Esophagus squamous epithelium (tissue), 5 donors: Measurements from ENCODE around the gene AUTS2. TPM values are rescaled to one million over a fixed set of nuclear protein-coding genes. Genes with fewer than 3 reads are reported as not detected.

Experiments used
- DNase-seq: peaks from one replicate; lab custom pipeline; 2025; lab: John Stamatoyannopoulos, UW
- H3K27ac ChIP-seq, 4 donors: fragments of 200-600 bp; sonication (generic); one replicate each; pipeline ENCODE4 v1.5.1; 2016 to 2019; ENCODE audit warnings: mild to moderate bottlenecking in 1 of 4
- H3K27me3 ChIP-seq, 4 donors: fragments of 200-600 bp; sonication (generic); 1 replicate in 3 of 4; 2 replicates in 1 of 4; pipeline versions ENCODE4 v1.5.1 to v1.6.0; 2017 to 2021; ENCODE audit warnings: antibody characterized with exemption in 1 of 4
- H3K36me3 ChIP-seq, 3 donors: fragments of 200-600 bp; sonication (generic); one replicate each; pipeline ENCODE4 v1.5.1; 2016 to 2019
- H3K4me1 ChIP-seq, 3 donors: fragments of 200-600 bp; sonication (generic); one replicate each; pipeline ENCODE4 v1.5.1; 2017 to 2019
- H3K4me3 ChIP-seq, 4 donors: fragments of 200-600 bp; sonication (generic); 1 replicate in 3 of 4; 2 replicates in 1 of 4; pipeline ENCODE4 v1.5.1; 2016 to 2019; ENCODE audit warnings: mild to moderate bottlenecking in 2 of 4, moderate library complexity in 1 of 4
- H3K9me3 ChIP-seq, 3 donors: fragments of 200-600 bp; sonication (generic); one replicate each; pipeline ENCODE4 v1.5.1; 2016 to 2019
- CTCF ChIP-seq, 6 experiments: fragments of 450-650 bp in 4 of 6; fragments of 200-600 bp in 2 of 6; sonication (generic) in 2 of 6; IDR thresholded peaks; one replicate each; pipeline ENCODE4 v1.5.1; 2016 to 2019; ENCODE audit warnings: antibody characterized with exemption in 6 of 6, mild to moderate bottlenecking in 4 of 6, moderate library complexity in 4 of 6
- POLR2A ChIP-seq, 4 donors: fragments of 450-650 bp; IDR thresholded peaks; one replicate each; pipeline ENCODE4 v1.6.1; 2017; ENCODE audit warnings: antibody characterized with exemption in 4 of 4, mild to moderate bottlenecking in 4 of 4, moderate library complexity in 3 of 4
- WGBS, 2 donors: methylation state at CpG; one replicate each; pipeline ENCODE4 v1.1.5; 2018; 5-methylcytosine and 5-hydroxymethylcytosine counted together
- intact Hi-C: fragments of 100-400 bp; cut with DNase I; formaldehyde crosslinking; loops from one replicate; pipeline ENCODE4 v1.15.0; 2022
- total RNA-seq, 4 donors: library from RNA; depleted of rRNA; stranded (reverse); fragments of >200 nt; gene quantifications; one replicate each; pipeline ENCODE4 v1.1.0, GENCODE V29; 2016
- donor health status: DM: yes; HTN: yes; CAD: no.

AUTS2 gene
- total RNA-seq, 4 donors from 2014 or later: 9.5 to 36.2 (median 23.0) TPM

- 90 to 100% methylated on average over 1 of the region's 1 CpG for WGBS, 2 donors
- Histone ChIP-seq H3K27me3 (no peaks in the 10 kb centered on the region), H3K9me3 (peaks cover 0 to 12% (median 0%) of the 10 kb centered on the region in 3 donors), H3K4me1 (no peaks in the 10 kb centered on the region), H3K27ac (no peak overlapping the region), H3K36me3 (no peaks in the 10 kb centered on the region), H3K4me3 (no peak overlapping the region)
- no peak for DNase-seq
- TF ChIP-seq CTCF (IDR thresholded peaks at IDR 0.05): no peak
- TF ChIP-seq POLR2A (IDR thresholded peaks at IDR 0.05): no peak
- intact Hi-C loops: no loop called here
These were observed 310.2 kb downstream of the AUTS2 start for GRCh38 chr7:69908454-69908853.

- Histone ChIP-seq H3K36me3 (no peaks in the 10 kb centered on the region), H3K27me3 (no peaks in the 10 kb centered on the region), H3K4me1 (no peaks in the 10 kb centered on the region), H3K4me3 (no peak overlapping the region), H3K27ac (no peak overlapping the region), H3K9me3 (peaks cover 0 to 12% (median 0%) of the 10 kb centered on the region in 3 donors)
- WGBS, 2 donors: 65 to 90% methylated on average over 3 of the region's 3 CpGs
- no peak for TF ChIP-seq POLR2A (IDR thresholded peaks at IDR 0.05)
- TF ChIP-seq CTCF (IDR thresholded peaks at IDR 0.05): no peak
- DNase-seq: no peak
- intact Hi-C loops: no loop called here
These were observed 311.9 kb downstream of the AUTS2 start for GRCh38 chr7:69910150-69910549.

GRCh38 chr7:69911337-69911736 is 313.1 kb downstream of the AUTS2 start:
- H3K4me1 ChIP-seq: no peaks in the 10 kb centered on the region
- no peak overlapping the region for H3K4me3 ChIP-seq
- no peaks in the 10 kb centered on the region for H3K27me3 ChIP-seq
- TF ChIP-seq POLR2A (IDR thresholded peaks at IDR 0.05) (no peak), CTCF (IDR thresholded peaks at IDR 0.05) (no peak)
- H3K36me3 ChIP-seq: no peaks in the 10 kb centered on the region
- intact Hi-C loops: no loop called here
- DNase-seq: no peak
- 91 to 100% methylated on average over 2 to 6 of the region's 8 CpGs for WGBS, 2 donors
- H3K27ac ChIP-seq: no peak overlapping the region
- H3K9me3 ChIP-seq: peaks cover 0 to 12% (median 0%) of the 10 kb centered on the region in 3 donors

- TF ChIP-seq CTCF (IDR thresholded peaks at IDR 0.05) (no peak), POLR2A (IDR thresholded peaks at IDR 0.05) (no peak)
- DNase-seq: no peak
- no CpG with 5 or more reads among the region's 6 CpGs for WGBS, 2 donors
These were observed 313.9 kb downstream of the AUTS2 start for GRCh38 chr7:69912141-69912540.

GRCh38 chr7:69912846-69913245 is 314.6 kb downstream of the AUTS2 start:
- no peaks in the 10 kb centered on the region for H3K27me3 ChIP-seq
- TF ChIP-seq POLR2A (IDR thresholded peaks at IDR 0.05) (no peak), CTCF (IDR thresholded peaks at IDR 0.05) (no peak)
- no peaks in the 10 kb centered on the region for H3K4me1 ChIP-seq
- no peak overlapping the region for H3K27ac ChIP-seq
- H3K4me3 ChIP-seq: no peak overlapping the region
- no peak for DNase-seq
- peaks cover 0 to 12% (median 0%) of the 10 kb centered on the region in 3 donors for H3K9me3 ChIP-seq
- intact Hi-C loops: no loop called here
- WGBS, 2 donors: 65 to 70% methylated on average over 1 of the region's 1 CpG
- no peaks in the 10 kb centered on the region for H3K36me3 ChIP-seq

More at GRCh38 chr7:69912141-69912540, 313.9 kb downstream of the AUTS2 start:
- no peak overlapping the region for H3K27ac ChIP-seq
- no peak overlapping the region for H3K4me3 ChIP-seq
- no peaks in the 10 kb centered on the region for H3K4me1 ChIP-seq
- H3K36me3 ChIP-seq: no peaks in the 10 kb centered on the region
- peaks cover 0 to 12% (median 0%) of the 10 kb centered on the region in 3 donors for H3K9me3 ChIP-seq
- H3K27me3 ChIP-seq: no peaks in the 10 kb centered on the region
- intact Hi-C loops: no loop called here
